ENCODE results near the gene HMGCL. TPM values are rescaled to one million over a fixed set of nuclear protein-coding genes. Genes with fewer than 3 reads are reported as not detected.
"Not testable (repeated sequence)": the region's sequence is repeated elsewhere in the genome, so short reads cannot be mapped to it uniquely, and the experiment has no call there.

Gene HMGCL
- polyA plus RNA-seq, 3 donors = 17.8 to 26.7 (median 22.1) TPM

- no peak overlapping the region for H2AFZ ChIP-seq (ENCODE audit: insufficient read depth, low read depth, low read length, poor library complexity, severe bottlenecking)
- H4K20me1 ChIP-seq (ENCODE audit: insufficient read depth, low read length) = no peaks in the 10 kb centered on the region
- peaks cover 53 to 72% of the 10 kb centered on the region in 2 donors for H3K36me3 ChIP-seq (replicated peaks in 1 of 2; ENCODE audit: control insufficient read depth in 1 of 2, insufficient read depth in 2 of 2, low read length in 2 of 2)
- H3K27me3 ChIP-seq (ENCODE audit: control insufficient read depth in 2 of 2, insufficient read depth in 2 of 2, low read length in 2 of 2) = no peaks in the 10 kb centered on the region
- no peak overlapping the region for H3K27ac ChIP-seq (ENCODE audit: low read depth in 1 of 2, low read length in 2 of 2)
- Mint-ChIP-seq H3K4me3 (no peak overlapping the region), H3K36me3 (peaks cover 52 to 69% of the 10 kb centered on the region in 2 donors), H3K27ac (no peak overlapping the region), H3K27me3 (ENCODE audit: low read depth in 3 of 3) (peaks cover 0 to 6% (median 2%) of the 10 kb centered on the region in 3 donors), H3K9me3 (no peaks in the 10 kb centered on the region), H3K4me1 (peaks cover 26% of the 10 kb centered on the region)
- no peak overlapping the region for H3K4me3 ChIP-seq (replicated peaks in 1 of 3; ENCODE audit: low read depth in 2 of 3, low read length in 3 of 3)
- intact Hi-C loops (cut with micrococcal nuclease) = no loop called here
- H3K4me2 ChIP-seq (replicated peaks; ENCODE audit: extremely low read depth, low read length, poor library complexity, severe bottlenecking) = no peak overlapping the region
- TF ChIP-seq CTCF (IDR thresholded peaks at IDR 0.05) = no peak
- no peak overlapping the region for H3K9ac ChIP-seq (ENCODE audit: insufficient read depth, low read length, poor library complexity, severe bottlenecking)
- peaks cover 24% of the 10 kb centered on the region in 2 donors for H3K4me1 ChIP-seq (ENCODE audit: control insufficient read depth in 1 of 2, insufficient read depth in 2 of 2, low read length in 2 of 2)
- WGBS (ENCODE audit: insufficient coverage) = no CpG with 5 or more reads among the region's 3 CpGs
- no peak for DNase-seq
- peaks cover 4% of the 10 kb centered on the region for H3K79me2 ChIP-seq (ENCODE audit: insufficient read depth, low read length)
- no peaks in the 10 kb centered on the region for H3K9me3 ChIP-seq (replicated peaks in 1 of 2; ENCODE audit: control insufficient read depth in 1 of 2, insufficient read depth in 1 of 2, low read length in 2 of 2)
These were observed 37.4 kb upstream of the HMGCL start for GRCh38 chr1:23862640-23863039.

- no peaks in the 10 kb centered on the region for H3K4me1 ChIP-seq (ENCODE audit: control insufficient read depth in 1 of 2, insufficient read depth in 2 of 2, low read length in 2 of 2)
- peaks cover 0 to 4% (median 0%) of the 10 kb centered on the region in 7 donors for H3K9me3 Mint-ChIP-seq
- no peaks in the 10 kb centered on the region for H3K27me3 ChIP-seq (ENCODE audit: control insufficient read depth in 2 of 2, insufficient read depth in 2 of 2, low read length in 2 of 2)
- H3K4me3 Mint-ChIP-seq = no peak overlapping the region
- intact Hi-C loops (cut with micrococcal nuclease) = no loop called here
- H3K79me2 ChIP-seq (ENCODE audit: insufficient read depth, low read length) = no peaks in the 10 kb centered on the region
- H3K36me3 Mint-ChIP-seq = peaks cover 51 to 74% of the 10 kb centered on the region in 2 donors
- no peak overlapping the region for H3K4me3 ChIP-seq (replicated peaks in 1 of 3; ENCODE audit: low read depth in 2 of 3, low read length in 3 of 3)
- H2AFZ ChIP-seq (ENCODE audit: insufficient read depth, low read depth, low read length, poor library complexity, severe bottlenecking) = no peak overlapping the region
- no peaks in the 10 kb centered on the region for H4K20me1 ChIP-seq (ENCODE audit: insufficient read depth, low read length)
- no peak for DNase-seq
- no peak overlapping the region for H3K27ac Mint-ChIP-seq
- H3K9ac ChIP-seq (ENCODE audit: insufficient read depth, low read length, poor library complexity, severe bottlenecking) = no peak overlapping the region
- no CpG with 5 or more reads among the region's 2 CpGs for WGBS (ENCODE audit: insufficient coverage)
- no peaks in the 10 kb centered on the region for H3K9me3 ChIP-seq (replicated peaks in 1 of 2; ENCODE audit: control insufficient read depth in 1 of 2, insufficient read depth in 1 of 2, low read length in 2 of 2)
- no peak for TF ChIP-seq CTCF (IDR thresholded peaks at IDR 0.05)
- peaks cover 37 to 66% of the 10 kb centered on the region in 2 donors for H3K36me3 ChIP-seq (replicated peaks in 1 of 2; ENCODE audit: control insufficient read depth in 1 of 2, insufficient read depth in 2 of 2, low read length in 2 of 2)
- no peak overlapping the region for H3K4me2 ChIP-seq (replicated peaks; ENCODE audit: extremely low read depth, low read length, poor library complexity, severe bottlenecking)
- no peaks in the 10 kb centered on the region for H3K4me1 Mint-ChIP-seq
- H3K27ac ChIP-seq (ENCODE audit: low read depth in 1 of 2, low read length in 2 of 2) = no peak overlapping the region
- H3K27me3 Mint-ChIP-seq (ENCODE audit: low read depth in 3 of 3) = no peaks in the 10 kb centered on the region
These were observed 29.3 kb upstream of the HMGCL start for GRCh38 chr1:23854568-23854967.

- no CpG with 5 or more reads among the region's 34 CpGs for WGBS (ENCODE audit: insufficient coverage)
- DNase-seq; H3K4me3 Mint-ChIP-seq; H3K79me2 ChIP-seq (ENCODE audit: insufficient read depth, low read length); H2AFZ ChIP-seq (ENCODE audit: insufficient read depth, low read depth, low read length, poor library complexity, severe bottlenecking); H4K20me1 ChIP-seq (ENCODE audit: insufficient read depth, low read length); H3K4me3 ChIP-seq (replicated peaks in 1 of 3; ENCODE audit: low read depth in 2 of 3, low read length in 3 of 3); intact Hi-C loops (cut with micrococcal nuclease); H3K4me1 Mint-ChIP-seq; H3K27me3 Mint-ChIP-seq (ENCODE audit: low read depth in 3 of 3); H3K27ac Mint-ChIP-seq; H3K4me2 ChIP-seq (replicated peaks; ENCODE audit: extremely low read depth, low read length, poor library complexity, severe bottlenecking); H3K9me3 Mint-ChIP-seq; H3K4me1 ChIP-seq (ENCODE audit: control insufficient read depth in 1 of 2, insufficient read depth in 2 of 2, low read length in 2 of 2); H3K9ac ChIP-seq (ENCODE audit: insufficient read depth, low read length, poor library complexity, severe bottlenecking); H3K9me3 ChIP-seq (replicated peaks in 1 of 2; ENCODE audit: control insufficient read depth in 1 of 2, insufficient read depth in 1 of 2, low read length in 2 of 2); H3K27ac ChIP-seq (ENCODE audit: low read depth in 1 of 2, low read length in 2 of 2); H3K27me3 ChIP-seq (ENCODE audit: control insufficient read depth in 2 of 2, insufficient read depth in 2 of 2, low read length in 2 of 2): not testable (repeated sequence)
- H3K36me3 Mint-ChIP-seq = peaks cover 50 to 72% of the 10 kb centered on the region in 2 donors
- peaks cover 31 to 66% of the 10 kb centered on the region in 2 donors for H3K36me3 ChIP-seq (replicated peaks in 1 of 2; ENCODE audit: control insufficient read depth in 1 of 2, insufficient read depth in 2 of 2, low read length in 2 of 2)
These were observed 27.9 kb upstream of the HMGCL start for GRCh38 chr1:23853124-23853523.
